K562 (cell line): ENCODE results near the gene APPBP2.

Source experiments
- CTCF ChIP-seq, 3 experiments: IDR thresholded peaks in 2 of 3; conservative IDR thresholded peaks in 1 of 3; 2 replicates each; pipeline ENCODE4 v1.5.1; 2011 to 2012; ENCODE audit warnings: low read length in 3 of 3, mild to moderate bottlenecking in 3 of 3, control low read depth in 2 of 3, improper control_type of control experiment in 1 of 3, inconsistent platforms in 1 of 3, low read depth in 1 of 3, mixed read lengths in 1 of 3, moderate library complexity in 1 of 3; ENCODE audit not compliant: insufficient read depth in 2 of 3
- EZH2 ChIP-seq: IDR thresholded peaks from 2 replicates; pipeline ENCODE4 v1.6.1; 2012; ENCODE audit warnings: low read depth, mild to moderate bottlenecking, inconsistent platforms, low read length, borderline replicate concordance
- JUNB ChIP-seq: fragments of 450-650 bp; formaldehyde crosslinking; conservative IDR thresholded peaks from 2 replicates; pipeline ENCODE4 v1.4.0; 2020; ENCODE audit warnings: mild to moderate bottlenecking
- SNAPC5 ChIP-seq: fragments of 250-450 bp; sonication (Bioruptor Pico); IDR thresholded peaks from 2 replicates; pipeline ENCODE4 v1.8.0; 2021; ENCODE audit warnings: moderate library complexity, mild to moderate bottlenecking, inconsistent platforms
- SNRNP70 ChIP-seq: fragments of 200-400 bp; formaldehyde crosslinking; optimal IDR thresholded peaks from 2 replicates; pipeline ENCODE3; 2017; ENCODE audit warnings: low read depth, low read length
- TF ChIP-seq, protein P1 (sequence below): sonication (generic); formaldehyde crosslinking; IDR thresholded peaks from 2 replicates; pipeline ENCODE4 v1.8.1; 2023; ENCODE audit warnings: mild to moderate bottlenecking, missing genetic modification reagents
- TF ChIP-seq, protein P2 (sequence below), 2 experiments: fragments of 450-650 bp in 1 of 2; sonication (generic) in 1 of 2; formaldehyde crosslinking in 1 of 2; IDR thresholded peaks in 1 of 2; conservative IDR thresholded peaks in 1 of 2; 2 replicates each; pipeline versions ENCODE4 v1.6.1 to v1.8.1; 2016 to 2023; ENCODE audit warnings: mild to moderate bottlenecking in 2 of 2, moderate library complexity in 2 of 2, inconsistent platforms in 1 of 2, missing genetic modification reagents in 1 of 2

DNA sequence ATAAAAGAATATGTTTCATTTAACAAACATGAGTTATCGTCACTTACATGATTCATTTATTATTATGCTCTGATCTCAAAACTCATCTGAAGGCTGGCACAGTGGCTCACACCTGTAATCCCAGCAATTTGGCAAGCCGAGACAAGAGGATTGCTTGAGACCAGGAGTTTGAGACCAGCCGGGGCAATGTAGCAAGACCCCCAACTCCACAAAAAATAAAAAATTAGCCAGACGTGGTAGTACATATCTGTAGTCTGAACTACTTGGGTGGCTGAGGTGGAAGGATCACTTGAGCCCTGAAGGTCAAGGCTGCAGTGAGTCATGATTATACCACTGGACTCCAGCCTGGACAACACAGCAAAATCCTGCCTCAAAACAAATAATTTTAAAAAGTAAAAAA, 16.0 kb downstream of the APPBP2 start:
- no peak for TF ChIP-seq JUNB (CRISPR knock-in tag)
- TF ChIP-seq CTCF (IDR thresholded peaks at IDR 0.05 in 2 of 3, conservative IDR thresholded peaks at IDR 0.05 in 1 of 3; ENCODE audit: insufficient read depth in 2 of 3, low read depth in 1 of 3, low read length in 3 of 3): no peak
- no peak for TF ChIP-seq EZH2
- TF ChIP-seq, protein P1, sequence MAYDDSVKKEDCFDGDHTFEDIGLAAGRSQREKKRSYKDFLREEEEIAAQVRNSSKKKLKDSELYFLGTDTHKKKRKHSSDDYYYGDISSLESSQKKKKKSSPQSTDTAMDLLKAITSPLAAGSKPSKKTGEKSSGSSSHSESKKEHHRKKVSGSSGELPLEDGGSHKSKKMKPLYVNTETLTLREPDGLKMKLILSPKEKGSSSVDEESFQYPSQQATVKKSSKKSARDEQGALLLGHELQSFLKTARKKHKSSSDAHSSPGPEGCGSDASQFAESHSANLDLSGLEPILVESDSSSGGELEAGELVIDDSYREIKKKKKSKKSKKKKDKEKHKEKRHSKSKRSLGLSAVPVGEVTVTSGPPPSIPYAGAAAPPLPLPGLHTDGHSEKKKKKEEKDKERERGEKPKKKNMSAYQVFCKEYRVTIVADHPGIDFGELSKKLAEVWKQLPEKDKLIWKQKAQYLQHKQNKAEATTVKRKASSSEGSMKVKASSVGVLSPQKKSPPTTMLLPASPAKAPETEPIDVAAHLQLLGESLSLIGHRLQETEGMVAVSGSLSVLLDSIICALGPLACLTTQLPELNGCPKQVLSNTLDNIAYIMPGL (CRISPR knock-in tag): no peak
- TF ChIP-seq SNAPC5 (CRISPR knock-in tag): no peak
- TF ChIP-seq SNRNP70: no peak
- TF ChIP-seq, protein P2, sequence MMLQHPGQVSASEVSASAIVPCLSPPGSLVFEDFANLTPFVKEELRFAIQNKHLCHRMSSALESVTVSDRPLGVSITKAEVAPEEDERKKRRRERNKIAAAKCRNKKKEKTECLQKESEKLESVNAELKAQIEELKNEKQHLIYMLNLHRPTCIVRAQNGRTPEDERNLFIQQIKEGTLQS (IDR thresholded peaks at IDR 0.05): no peak
- TF ChIP-seq, protein P2 (CRISPR knock-in tag; conservative IDR thresholded peaks at IDR 0.05): no peak
